ENCODE results near the gene ADTRP. TPM values are rescaled to one million over a fixed set of nuclear protein-coding genes. Genes with fewer than 3 reads are reported as not detected.

The ADTRP gene
- total RNA-seq, 4 donors from 2014 or later, result not detected

DNA sequence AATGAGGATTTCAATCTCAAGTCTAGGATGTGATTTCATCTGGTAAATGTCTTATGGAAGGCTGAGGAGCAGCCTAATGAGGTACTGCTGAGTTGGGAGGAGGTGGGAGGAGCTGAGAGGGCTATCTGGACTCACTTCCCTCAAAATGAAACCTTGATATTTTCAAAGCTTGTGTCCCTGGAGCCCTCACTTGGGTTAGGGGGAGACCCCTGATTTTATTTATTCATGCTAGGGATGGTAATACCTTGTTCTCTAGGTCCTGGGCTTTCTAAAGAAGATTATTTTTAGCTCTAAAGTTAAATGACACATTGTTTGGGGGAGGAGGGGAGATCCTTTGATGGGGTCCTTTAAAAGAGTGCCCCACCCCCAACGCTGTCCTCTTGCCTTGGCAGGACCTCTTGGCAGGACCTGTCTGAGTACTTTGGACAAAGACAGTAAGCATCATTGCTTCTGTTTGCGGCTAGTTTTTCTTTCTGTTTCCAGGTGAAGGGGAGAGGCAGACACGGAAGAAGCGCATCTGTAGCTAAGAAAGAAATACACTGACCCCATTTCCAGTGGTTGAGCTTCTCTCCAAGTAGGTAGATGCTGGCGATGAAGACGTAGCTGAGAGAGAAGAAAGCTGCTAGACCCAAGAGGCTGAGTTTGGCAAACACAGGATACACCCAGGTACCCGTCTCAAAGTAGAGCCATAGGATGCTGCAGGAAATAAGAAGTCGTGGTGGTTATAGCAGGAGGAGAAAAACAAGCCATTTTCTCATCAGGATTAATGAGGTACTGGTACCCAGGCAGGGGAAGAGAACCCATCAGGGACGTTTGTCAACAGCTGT, 55.6 kb downstream of the ADTRP start:
- DNase-seq, result no peak
- H3K4me3 ChIP-seq, result no peak overlapping the region
- H3K4me1 ChIP-seq, result no peaks in the 10 kb centered on the region
- no peaks in the 10 kb centered on the region for H3K9me3 ChIP-seq
- no peaks in the 10 kb centered on the region for H3K36me3 ChIP-seq
- TF ChIP-seq POLR2A (IDR thresholded peaks at IDR 0.05) (no peak), CTCF (IDR thresholded peaks at IDR 0.05) (no peak)
- H3K27ac ChIP-seq, result no peak overlapping the region
- intact Hi-C loops (cut with DNase I; ENCODE audit: low total_unique reads), result no loop called here
- H3K27me3 ChIP-seq, result no peaks in the 10 kb centered on the region

- Histone ChIP-seq H3K9me3 (no peaks in the 10 kb centered on the region), H3K27ac (no peak overlapping the region), H3K4me1 (no peaks in the 10 kb centered on the region), H3K4me3 (no peak overlapping the region), H3K36me3 (no peaks in the 10 kb centered on the region), H3K27me3 (no peaks in the 10 kb centered on the region)
- TF ChIP-seq POLR2A (IDR thresholded peaks at IDR 0.05) (no peak), CTCF (IDR thresholded peaks at IDR 0.05) (no peak)
- DNase-seq, result no peak
- intact Hi-C loops (cut with DNase I; ENCODE audit: low total_unique reads), result no loop called here
Measured at GRCh38 chr6:11722220-11722619, 56.4 kb downstream of the ADTRP start.

DNA sequence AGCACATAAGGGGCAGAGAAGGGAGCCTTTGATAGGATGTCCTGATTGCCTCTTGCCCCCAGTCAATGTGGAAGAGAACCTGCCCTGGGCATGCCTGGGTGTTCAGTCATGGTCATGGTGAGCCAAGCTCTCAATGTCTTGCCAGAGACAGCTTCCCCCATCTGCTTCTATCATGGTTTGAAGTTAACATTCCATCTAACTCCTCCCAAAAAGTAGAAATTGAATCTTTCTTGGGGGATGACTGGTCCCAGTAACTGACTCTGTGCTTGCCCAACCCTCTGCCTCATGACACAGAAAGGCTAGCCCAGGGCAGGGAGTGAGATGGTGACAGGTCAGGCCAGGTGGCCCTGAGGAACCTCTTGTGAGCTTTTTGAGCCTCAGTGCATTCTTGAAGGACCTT, 60.1 kb downstream of the ADTRP start:
- Histone ChIP-seq H3K4me1 (no peaks in the 10 kb centered on the region), H3K4me3 (no peak overlapping the region), H3K27ac (no peak overlapping the region), H3K36me3 (no peaks in the 10 kb centered on the region), H3K27me3 (no peaks in the 10 kb centered on the region), H3K9me3 (no peaks in the 10 kb centered on the region)
- DNase-seq, result no peak
- TF ChIP-seq CTCF (IDR thresholded peaks at IDR 0.05) (no peak), POLR2A (IDR thresholded peaks at IDR 0.05) (no peak)
- intact Hi-C loops (cut with DNase I; ENCODE audit: low total_unique reads), result no loop called here

- no peak for TF ChIP-seq CTCF (IDR thresholded peaks at IDR 0.05)
- TF ChIP-seq POLR2A (IDR thresholded peaks at IDR 0.05), result no peak
- no peak overlapping the region for H3K4me3 ChIP-seq
- no peak overlapping the region for H3K27ac ChIP-seq
- no peaks in the 10 kb centered on the region for H3K27me3 ChIP-seq
- no peak for DNase-seq
- H3K9me3 ChIP-seq, result no peaks in the 10 kb centered on the region
- no peaks in the 10 kb centered on the region for H3K4me1 ChIP-seq
- intact Hi-C loops (cut with DNase I; ENCODE audit: low total_unique reads), result no loop called here
- H3K36me3 ChIP-seq, result no peaks in the 10 kb centered on the region
Measured at GRCh38 chr6:11718031-11718430, 60.6 kb downstream of the ADTRP start.

GRCh38 chr6:11714798-11715285, 63.8 kb downstream of the ADTRP start:
- Histone ChIP-seq H3K36me3 (no peaks in the 10 kb centered on the region), H3K27ac (no peak overlapping the region), H3K4me1 (no peaks in the 10 kb centered on the region), H3K4me3 (no peak overlapping the region), H3K9me3 (no peaks in the 10 kb centered on the region), H3K27me3 (no peaks in the 10 kb centered on the region)
- DNase-seq, result no peak
- intact Hi-C loops (cut with DNase I; ENCODE audit: low total_unique reads), result no loop called here
- TF ChIP-seq CTCF (IDR thresholded peaks at IDR 0.05) (no peak), POLR2A (IDR thresholded peaks at IDR 0.05) (no peak)

Data from uterus (tissue), 4 donors.